ENCODE measurements around the gene ATG4B.
A peak's percentile ranks its signal among the peaks of the same experiment; 100 is the strongest.
"Not testable (repeated sequence)": the region's sequence is repeated elsewhere in the genome, so short reads cannot be mapped to it uniquely, and the experiment has no call there.

The ATG4B gene

DNA sequence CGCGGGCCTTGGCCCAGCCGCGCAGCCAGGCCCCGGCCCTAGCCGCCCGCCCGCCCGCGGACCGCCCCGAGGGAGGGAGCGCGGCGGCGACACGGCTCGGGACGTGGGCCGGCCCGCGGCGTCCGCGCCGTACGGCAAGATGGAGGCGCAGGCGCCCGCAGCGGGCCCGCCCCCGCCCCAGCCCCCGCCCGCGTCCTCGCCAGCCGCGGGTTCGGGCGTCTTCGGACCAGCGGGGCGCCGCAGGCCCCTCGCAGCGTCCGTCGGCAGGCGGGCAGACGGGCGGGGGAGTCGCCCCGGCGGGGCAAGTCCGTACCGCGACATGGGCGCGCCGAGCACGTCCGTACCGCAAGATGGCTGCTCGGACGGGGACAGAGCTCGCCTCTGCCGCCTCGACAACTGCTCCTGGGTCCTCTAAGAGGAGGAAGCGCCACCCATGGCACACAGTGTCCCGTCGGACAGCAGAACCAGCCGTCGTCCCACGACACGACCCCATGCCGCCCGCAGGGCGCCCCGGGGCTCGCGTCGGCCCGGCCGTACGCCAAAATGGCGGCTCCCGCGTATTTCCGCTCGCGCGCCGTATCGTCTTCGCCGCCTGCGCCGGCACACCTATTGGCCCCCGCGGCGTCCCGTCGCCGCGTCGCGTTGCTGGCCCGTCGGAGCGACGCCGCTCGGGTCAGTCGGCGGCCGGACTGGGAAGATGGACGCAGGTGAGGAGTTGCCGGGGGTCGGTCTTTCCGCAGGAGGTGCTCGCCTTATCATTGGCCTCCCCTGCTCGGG lies at the start of gene ATG4B, which contains the start of gene THAP4:
TSS of gene ATG4B (plus strand) at position 676 of the 777 bp plus-strand sequence. CDS start at position 698, 22 bp downstream.
TSS of gene THAP4 (minus strand) at position 141 of the 777 bp plus-strand sequence. CDS start 141 bp downstream, outside the sequence.
- DNase-seq, result peak; percentile 84

- DNase-seq, result not testable (repeated sequence)
Observed at GRCh38 chr2:241589863-241590262, 47.6 kb upstream of the ATG4B start.

- not testable (repeated sequence) for DNase-seq
Observed at GRCh38 chr2:241590496-241591455, 46.7 kb upstream of the ATG4B start.

DNA sequence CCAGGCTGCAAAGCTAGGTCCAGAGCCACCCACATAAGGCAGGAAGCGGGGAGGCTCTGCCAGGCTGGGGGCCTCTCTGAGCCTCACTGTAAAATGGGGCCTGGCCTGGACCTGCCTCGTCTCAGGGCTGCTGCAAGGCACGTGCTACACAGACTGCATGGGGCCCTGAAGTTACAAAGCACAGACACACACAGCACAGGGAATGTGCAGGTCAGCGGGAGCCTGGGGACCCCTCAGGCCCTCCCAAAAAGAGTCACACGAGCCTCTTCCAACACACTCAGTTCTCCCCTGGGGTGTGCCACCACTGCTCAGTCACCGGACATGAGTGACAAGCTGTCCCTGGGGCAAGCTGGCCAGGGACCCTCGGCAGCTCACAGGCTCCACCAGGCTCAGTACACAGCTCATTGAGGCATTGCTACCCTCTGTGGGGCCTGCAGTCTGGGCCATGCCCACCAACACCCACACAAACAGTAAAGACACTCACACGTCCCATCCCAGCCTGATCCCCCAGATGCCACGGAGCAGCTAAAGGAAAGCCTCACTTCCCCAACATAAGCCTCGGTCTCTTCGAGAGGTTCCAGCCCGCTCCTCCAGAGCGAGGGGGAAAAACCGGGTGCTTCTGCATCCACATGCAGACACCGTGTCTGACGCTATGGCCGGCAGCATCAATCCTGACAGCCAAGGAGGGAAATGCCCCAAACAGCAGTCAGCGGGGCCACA lies 45.2 kb upstream of the ATG4B start:
- DNase-seq, result no peak

GRCh38 chr2:241593271-241593670 lies 44.2 kb upstream of the ATG4B start:
- no peak for DNase-seq

GRCh38 chr2:241595600-241596140 lies 41.8 kb upstream of the ATG4B start:
- peak; percentile 1 for DNase-seq

GRCh38 chr2:241597561-241597960 lies 39.9 kb upstream of the ATG4B start:
- no peak for DNase-seq

GRCh38 chr2:241598061-241598460 lies 39.4 kb upstream of the ATG4B start:
- no peak for DNase-seq

GRCh38 chr2:241598487-241598886 lies 39.0 kb upstream of the ATG4B start:
- peak; percentile 33 for DNase-seq

- no peak for DNase-seq
Observed at GRCh38 chr2:241599615-241600014, 37.9 kb upstream of the ATG4B start.

DNA sequence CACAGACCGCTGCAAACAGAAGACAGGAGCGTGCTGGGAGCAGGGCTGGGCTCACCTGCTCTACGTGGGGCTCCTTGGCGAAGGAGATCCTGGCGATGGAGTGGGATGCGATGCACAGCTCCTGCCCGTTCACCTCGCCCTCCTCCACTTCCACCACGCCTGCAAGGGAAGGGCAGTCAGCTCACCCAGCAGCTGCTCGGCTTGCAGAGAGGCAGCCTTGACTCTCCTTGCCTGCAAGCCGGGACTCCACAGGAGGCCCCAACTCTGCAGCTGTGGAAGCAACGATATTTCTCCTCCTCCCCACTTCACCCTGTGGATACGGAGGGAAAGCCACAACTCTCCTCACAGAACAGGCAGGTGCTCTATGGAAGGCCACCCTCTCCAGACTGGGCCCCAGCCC lies 35.7 kb upstream of the ATG4B start:
- no peak for DNase-seq

- no peak for DNase-seq
Observed at GRCh38 chr2:241602720-241603119, 34.8 kb upstream of the ATG4B start.

GRCh38 chr2:241603686-241604085 lies 33.8 kb upstream of the ATG4B start:
- no peak for DNase-seq

DNA sequence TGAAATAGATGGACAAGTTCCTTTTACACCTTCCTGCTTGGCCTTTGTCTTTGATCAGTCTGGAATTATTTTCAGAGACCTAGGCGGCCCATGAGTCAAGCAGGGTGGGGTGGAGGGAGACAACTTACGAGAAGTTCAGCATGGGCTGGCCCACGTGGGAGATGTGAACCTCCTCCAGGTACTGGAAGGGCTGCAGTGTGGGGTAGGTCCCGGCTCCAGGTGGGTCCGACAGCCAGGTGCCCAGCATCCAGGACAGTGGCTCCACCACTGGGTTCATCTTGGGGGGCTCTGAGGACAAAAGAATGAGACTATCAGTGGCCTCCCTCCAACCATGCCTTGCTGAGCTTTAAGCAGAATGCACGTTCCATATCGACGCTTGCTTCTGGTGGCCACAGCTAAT lies 31.3 kb upstream of the ATG4B start:
- DNase-seq, result no peak

DNA sequence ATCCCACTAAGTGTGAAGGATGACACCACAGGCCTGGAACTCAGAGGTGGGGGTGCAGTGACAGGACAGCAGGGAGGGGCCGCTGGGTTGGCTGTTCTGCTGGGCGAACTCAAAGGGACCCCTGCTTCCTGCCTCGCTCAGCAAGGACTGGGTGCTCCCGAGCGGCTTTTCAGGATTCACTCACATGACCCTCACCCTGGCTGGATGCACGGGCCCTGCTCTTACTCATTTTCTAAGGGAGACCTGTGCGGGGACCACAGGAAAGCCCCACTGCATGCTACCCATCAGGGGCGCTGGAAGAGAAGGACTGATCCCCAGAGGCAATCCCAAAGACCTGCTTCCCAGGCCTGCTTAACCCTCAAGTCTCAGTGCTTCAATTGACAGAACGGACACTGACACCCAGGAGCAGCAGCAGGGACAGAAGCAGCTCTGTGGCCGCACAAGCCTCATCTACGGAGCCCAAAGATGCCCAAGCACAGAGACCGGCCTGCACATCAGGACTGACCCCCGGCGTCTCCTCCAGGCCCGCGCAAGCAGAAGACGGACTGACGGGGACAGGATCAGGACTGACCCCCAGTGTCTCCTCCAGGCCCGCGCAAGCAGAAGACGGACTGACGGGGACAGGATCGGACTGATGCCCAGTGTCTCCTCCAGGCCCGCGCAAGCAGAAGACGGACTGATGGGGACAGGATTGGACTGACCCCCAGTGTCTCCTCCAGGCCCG lies 30.2 kb upstream of the ATG4B start:
- DNase-seq, result no peak

DNA sequence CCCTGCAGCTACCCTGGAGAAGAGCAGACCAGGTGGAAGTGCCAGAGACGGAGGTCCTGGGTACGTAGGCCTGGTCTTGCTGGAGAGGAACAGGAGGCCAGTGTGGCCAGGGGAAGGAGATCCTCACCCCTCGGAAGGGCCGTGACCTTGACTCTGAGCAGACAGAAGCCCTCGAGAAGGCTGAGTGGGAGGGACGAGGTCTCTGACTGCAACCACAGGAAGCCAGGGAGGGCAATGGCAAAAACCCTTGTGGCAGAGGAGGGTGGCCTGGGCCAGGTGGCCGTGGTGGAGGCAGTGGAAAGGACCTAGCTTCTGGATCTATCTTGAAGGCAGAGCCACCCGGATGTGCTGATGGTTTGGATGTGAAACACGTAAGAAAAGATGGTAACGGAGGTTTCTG lies 28.6 kb upstream of the ATG4B start:
- DNase-seq, result no peak

DNA sequence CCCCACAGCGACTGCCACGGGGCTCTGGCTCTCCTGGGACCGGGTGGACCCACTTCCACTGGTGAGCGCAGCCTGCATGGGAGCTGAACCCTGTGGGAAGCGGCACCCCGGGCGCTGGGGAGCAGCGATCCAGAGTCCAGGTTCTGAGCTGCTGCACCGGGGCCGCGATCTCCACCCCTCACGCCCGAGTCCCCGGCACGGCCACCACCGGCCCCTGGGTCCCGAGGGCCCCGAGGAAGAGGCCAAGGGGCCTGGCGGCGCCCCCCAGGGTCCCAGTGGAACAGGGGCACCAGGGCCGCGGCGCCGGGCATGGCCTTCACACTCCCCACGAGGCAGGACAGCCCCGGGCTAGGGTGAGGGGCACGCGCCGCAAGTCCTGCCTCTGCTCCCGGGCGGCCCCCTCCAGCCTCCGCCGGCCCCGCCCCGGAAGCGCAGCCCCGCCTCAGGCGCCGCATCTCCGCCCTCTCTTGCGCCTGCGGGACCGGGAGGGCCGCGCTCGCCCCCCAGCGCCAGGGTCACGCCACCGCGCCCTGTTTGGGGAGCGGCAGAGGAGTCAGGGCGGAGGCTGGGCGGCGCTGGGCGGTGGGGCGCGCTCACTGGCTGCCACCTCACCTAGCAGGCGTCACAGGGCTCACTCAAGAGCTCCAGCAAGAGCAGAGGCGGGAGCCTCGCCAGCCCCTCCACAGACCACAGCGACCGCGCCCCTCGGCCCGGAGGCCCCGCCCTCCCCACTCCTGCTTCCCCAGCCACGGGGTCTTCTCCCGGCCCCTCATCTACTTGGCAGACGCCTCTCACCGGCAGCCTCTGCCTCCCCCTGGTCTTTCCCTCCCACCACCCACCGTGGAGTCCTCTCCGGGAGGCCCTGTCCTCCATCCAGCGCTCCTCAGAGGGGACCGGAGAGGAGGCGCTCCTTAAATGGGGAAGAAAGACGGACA lies 27.4 kb upstream of the ATG4B start:
- DNase-seq, result peak; percentile 85

DNA sequence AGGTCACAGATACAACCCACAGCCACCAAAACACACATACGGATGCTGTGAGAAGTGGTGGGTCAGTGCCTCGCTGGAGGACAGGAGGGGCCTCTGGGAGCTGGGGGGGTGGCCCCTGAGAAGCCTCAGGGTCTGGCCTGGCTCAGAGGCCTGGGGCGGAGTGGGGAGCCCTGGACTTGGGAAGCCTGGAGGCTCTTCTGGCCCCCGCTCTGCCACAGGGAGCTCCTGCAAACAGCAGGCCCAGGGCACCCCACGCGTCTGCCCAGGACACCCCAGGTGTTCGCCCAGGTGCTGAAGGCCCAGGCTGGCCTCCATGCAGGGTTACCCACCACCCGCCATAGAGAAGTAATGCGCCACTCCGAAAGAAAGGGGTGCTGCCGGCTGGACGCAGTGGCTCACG lies 26.4 kb upstream of the ATG4B start:
- DNase-seq, result no peak

GRCh38 chr2:241612156-241613016 lies 25.1 kb upstream of the ATG4B start:
- DNase-seq, result peak; percentile 57

All from NCI-H69 (cell line).